Sigmoid colon (tissue), 7 donors: ENCODE results near the gene ADH1B. TPM values are rescaled to one million over a fixed set of nuclear protein-coding genes. Genes with fewer than 3 reads are reported as not detected.

Experiments
- DNase-seq: peaks from one replicate; pipeline ENCODE4 v3.0.0-alpha.2; 2019
- H3K27ac ChIP-seq, 4 donors: fragments of 200-600 bp; sonication (generic); one replicate each; pipeline ENCODE4 v1.5.1; 2016 to 2019; ENCODE audit warnings: mild to moderate bottlenecking in 1 of 4
- H3K27me3 ChIP-seq, 3 donors: fragments of 200-600 bp; sonication (generic); one replicate each; pipeline ENCODE4 v1.5.1; 2019; ENCODE audit warnings: mild to moderate bottlenecking in 1 of 3
- H3K36me3 ChIP-seq, 4 donors: fragments of 200-600 bp; sonication (generic); one replicate each; pipeline ENCODE4 v1.5.1; 2016 to 2019
- H3K4me1 ChIP-seq, 4 donors: fragments of 200-600 bp; sonication (generic); one replicate each; pipeline ENCODE4 v1.5.1; 2017 to 2019
- H3K4me3 ChIP-seq, 4 donors: fragments of 200-600 bp; sonication (generic); one replicate each; pipeline ENCODE4 v1.5.1; 2017 to 2019; ENCODE audit warnings: mild to moderate bottlenecking in 2 of 4, moderate library complexity in 1 of 4
- H3K9me3 ChIP-seq, 4 donors: fragments of 200-600 bp in 3 of 4; sonication (generic) in 3 of 4; one replicate each; pipeline versions ENCODE4 v1.5.1 to v1.6.1; 2013 to 2019
- EP300 ChIP-seq, 4 donors: sonication (generic); formaldehyde crosslinking; IDR thresholded peaks; one replicate each; pipeline ENCODE4 v1.6.1; 2017; ENCODE audit warnings: antibody characterized with exemption in 4 of 4
- POLR2A ChIP-seq, 2 donors: fragments of 450-650 bp; IDR thresholded peaks; one replicate each; pipeline ENCODE4 v1.6.1; 2016; ENCODE audit warnings: antibody characterized with exemption in 2 of 2, mild to moderate bottlenecking in 2 of 2, moderate library complexity in 2 of 2
- POLR2AphosphoS5 ChIP-seq, 4 donors: sonication (generic); formaldehyde crosslinking; IDR thresholded peaks; one replicate each; pipeline ENCODE4 v1.6.1; 2017; ENCODE audit warnings: antibody characterized with exemption in 4 of 4
- WGBS, 2 donors: extraction: QIAGEN DNeasy Blood & Tissue Kit; methylation state at CpG; one replicate each; pipeline ENCODE4 v1.1.7; 2013; 5-methylcytosine and 5-hydroxymethylcytosine counted together
- intact Hi-C: fragments of 100-400 bp; cut with DNase I; formaldehyde crosslinking; loops from one replicate; pipeline ENCODE4 v1.15.1; 2023
- polyA plus RNA-seq, 3 donors: library from polyadenylated mRNA; stranded (reverse); fragments of 200-250 nt; gene quantifications; one replicate each; pipeline ENCODE4 v1.2.3, GENCODE V29; 2013
- total RNA-seq, 4 donors: library from RNA; depleted of rRNA; stranded (reverse); fragments of >200 nt; gene quantifications; one replicate each; pipeline ENCODE4 v1.1.0, GENCODE V29; 2016
- TF ChIP-seq, protein P1 (sequence below), 4 experiments: fragments of 450-650 bp in 3 of 4; fragments of 200-600 bp in 1 of 4; IDR thresholded peaks; one replicate each; pipeline ENCODE4 v1.5.1; 2016 to 2019; ENCODE audit warnings: antibody characterized with exemption in 4 of 4, mild to moderate bottlenecking in 3 of 4, moderate library complexity in 2 of 4
- donor health status: healthy with polysubstance abuse.
- donor health status: Bipolar disorder and iron deficiency.
- donor health status: healthy.

The ADH1B gene
- total and polyA plus RNA-seq, 7 donors = 35.4 to 906 (median 350) TPM

DNA sequence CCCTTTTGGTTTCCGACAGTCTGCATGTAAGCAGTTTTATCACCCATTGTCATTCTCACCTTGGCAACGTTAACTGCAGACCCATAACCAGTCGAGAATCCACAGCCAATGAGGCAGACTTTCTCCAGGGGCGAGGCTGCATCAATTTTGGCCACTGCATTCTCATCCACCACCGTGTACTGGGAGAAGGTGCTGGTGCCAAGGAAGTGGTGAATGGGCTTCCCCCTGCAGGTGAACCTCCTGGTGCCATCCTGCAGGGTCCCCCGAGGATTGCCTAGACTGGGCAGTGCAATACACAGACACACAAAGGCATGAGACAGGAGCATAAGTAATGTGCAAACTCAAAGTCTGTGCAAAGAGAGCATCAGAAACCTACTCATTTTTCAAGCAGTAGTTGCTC is 5.4 kb downstream of the ADH1B start:
- no peak for TF ChIP-seq POLR2AphosphoS5 (IDR thresholded peaks at IDR 0.05)
- WGBS, 2 donors = 64 to 80% methylated on average over 6 of the region's 6 CpGs
- Histone ChIP-seq H3K36me3 (no peaks in the 10 kb centered on the region), H3K27me3 (no peaks in the 10 kb centered on the region), H3K27ac (peak overlapping the region in 1 of 4 donors; percentile 10), H3K4me1 (no peaks in the 10 kb centered on the region), H3K9me3 (no peaks in the 10 kb centered on the region), H3K4me3 (peak overlapping the region in 1 of 4 donors; percentile 7)
- DNase-seq = no peak
- intact Hi-C loops = no loop called here

DNA sequence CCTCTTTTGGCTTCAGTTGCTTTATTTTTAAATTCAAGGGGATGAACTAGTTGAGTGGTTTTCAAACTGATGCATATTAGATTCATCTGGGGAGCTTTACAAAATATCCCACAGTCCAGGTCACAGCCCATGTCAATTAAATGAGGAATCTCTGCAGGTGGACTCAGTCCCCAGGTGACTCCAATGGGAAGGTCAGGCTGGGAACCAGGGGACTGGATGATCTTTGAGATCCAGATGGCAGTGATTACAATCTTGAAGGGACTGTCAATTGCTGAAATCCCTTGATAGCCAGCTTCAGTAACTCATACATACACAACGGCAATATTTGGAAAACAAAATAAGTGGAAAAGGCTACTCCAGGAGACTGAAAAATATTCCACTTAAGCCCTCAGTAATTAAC is 7.0 kb downstream of the ADH1B start:
- TF ChIP-seq POLR2A (IDR thresholded peaks at IDR 0.05) (no peak), POLR2AphosphoS5 (IDR thresholded peaks at IDR 0.05) (no peak), EP300 (IDR thresholded peaks at IDR 0.05) (no peak)
- TF ChIP-seq, protein P1, sequence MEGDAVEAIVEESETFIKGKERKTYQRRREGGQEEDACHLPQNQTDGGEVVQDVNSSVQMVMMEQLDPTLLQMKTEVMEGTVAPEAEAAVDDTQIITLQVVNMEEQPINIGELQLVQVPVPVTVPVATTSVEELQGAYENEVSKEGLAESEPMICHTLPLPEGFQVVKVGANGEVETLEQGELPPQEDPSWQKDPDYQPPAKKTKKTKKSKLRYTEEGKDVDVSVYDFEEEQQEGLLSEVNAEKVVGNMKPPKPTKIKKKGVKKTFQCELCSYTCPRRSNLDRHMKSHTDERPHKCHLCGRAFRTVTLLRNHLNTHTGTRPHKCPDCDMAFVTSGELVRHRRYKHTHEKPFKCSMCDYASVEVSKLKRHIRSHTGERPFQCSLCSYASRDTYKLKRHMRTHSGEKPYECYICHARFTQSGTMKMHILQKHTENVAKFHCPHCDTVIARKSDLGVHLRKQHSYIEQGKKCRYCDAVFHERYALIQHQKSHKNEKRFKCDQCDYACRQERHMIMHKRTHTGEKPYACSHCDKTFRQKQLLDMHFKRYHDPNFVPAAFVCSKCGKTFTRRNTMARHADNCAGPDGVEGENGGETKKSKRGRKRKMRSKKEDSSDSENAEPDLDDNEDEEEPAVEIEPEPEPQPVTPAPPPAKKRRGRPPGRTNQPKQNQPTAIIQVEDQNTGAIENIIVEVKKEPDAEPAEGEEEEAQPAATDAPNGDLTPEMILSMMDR (IDR thresholded peaks at IDR 0.05) = no peak
- H3K27me3 ChIP-seq = no peaks in the 10 kb centered on the region
- 75 to 90% methylated on average over 1 of the region's 1 CpG for WGBS, 2 donors
- H3K27ac ChIP-seq = no peak overlapping the region
- intact Hi-C loops = no loop called here
- H3K4me3 ChIP-seq = no peak overlapping the region
- no peaks in the 10 kb centered on the region for H3K36me3 ChIP-seq
- no peak for DNase-seq
- H3K4me1 ChIP-seq = no peaks in the 10 kb centered on the region
- no peaks in the 10 kb centered on the region for H3K9me3 ChIP-seq

DNA sequence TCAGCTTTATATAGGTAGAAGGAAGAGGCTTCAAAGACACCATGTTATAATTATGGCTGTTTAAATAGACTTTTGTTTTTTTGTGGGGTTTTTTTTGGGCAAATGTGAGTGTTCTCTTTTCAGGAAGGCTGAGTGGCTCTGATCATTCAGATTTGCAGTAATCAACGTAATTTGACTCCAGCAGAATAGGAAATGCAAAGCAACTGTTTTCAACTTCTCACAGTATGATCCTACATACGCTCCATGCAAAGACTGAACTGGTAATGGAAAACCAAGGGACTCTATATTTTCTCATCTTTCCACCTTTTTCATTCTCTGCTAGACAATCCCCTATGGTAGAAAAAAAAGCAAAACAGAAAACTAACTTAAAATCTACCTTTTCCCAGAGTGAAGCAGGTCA is 10.8 kb downstream of the ADH1B start:
- H3K4me3 ChIP-seq = no peak overlapping the region
- no peaks in the 10 kb centered on the region for H3K27me3 ChIP-seq
- no peaks in the 10 kb centered on the region for H3K36me3 ChIP-seq
- no peak overlapping the region for H3K27ac ChIP-seq
- intact Hi-C loops = no loop called here
- 73 to 89% methylated on average over 2 of the region's 2 CpGs for WGBS, 2 donors
- DNase-seq = no peak
- H3K4me1 ChIP-seq = no peaks in the 10 kb centered on the region
- TF ChIP-seq, protein P1 (IDR thresholded peaks at IDR 0.05) = no peak
- TF ChIP-seq POLR2A (IDR thresholded peaks at IDR 0.05) (no peak), EP300 (IDR thresholded peaks at IDR 0.05) (no peak), POLR2AphosphoS5 (IDR thresholded peaks at IDR 0.05) (no peak)
- no peaks in the 10 kb centered on the region for H3K9me3 ChIP-seq

DNA sequence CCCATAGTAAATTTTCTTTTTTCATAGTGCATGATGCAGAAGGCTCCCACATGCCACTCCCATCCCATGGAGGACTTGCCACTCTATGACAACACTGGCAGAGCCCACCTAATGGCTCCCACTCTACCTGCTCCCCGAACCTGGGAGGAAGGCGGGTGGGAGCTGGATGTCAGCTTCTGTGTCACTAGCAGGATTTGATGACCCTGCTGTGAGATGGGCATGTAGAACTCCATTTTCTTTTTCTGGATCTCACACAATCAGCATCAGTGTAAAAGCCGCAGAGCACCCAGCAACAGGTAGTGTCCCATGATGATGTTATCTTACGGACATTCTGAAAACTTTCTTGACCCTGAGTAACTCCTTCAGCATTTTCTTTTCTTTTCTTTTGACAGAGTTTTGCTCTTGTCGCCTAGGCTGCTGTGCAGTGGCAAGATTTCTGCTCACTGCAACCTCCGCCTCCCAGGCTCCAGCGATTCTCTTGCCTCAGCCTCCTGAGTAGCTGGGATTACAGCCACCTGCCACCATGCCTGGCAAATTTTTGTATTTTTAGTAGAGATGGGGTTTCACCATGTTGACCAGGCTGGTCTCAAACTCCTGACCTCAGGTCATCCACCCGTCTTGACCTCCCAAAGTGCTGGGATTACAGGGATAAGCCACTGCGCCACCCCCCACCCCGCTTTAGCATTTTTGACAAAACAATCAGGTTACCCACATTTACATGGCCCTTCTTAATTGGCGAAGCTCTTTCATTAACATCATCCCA is 15.4 kb downstream of the ADH1B start:
- H3K4me3 ChIP-seq = no peak overlapping the region
- 92 to 96% methylated on average over 11 of the region's 11 CpGs for WGBS, 2 donors
- DNase-seq = peak; percentile 77
- H3K27me3 ChIP-seq = no peaks in the 10 kb centered on the region
- intact Hi-C loops = no loop called here
- no peaks in the 10 kb centered on the region for H3K9me3 ChIP-seq
- H3K36me3 ChIP-seq = no peaks in the 10 kb centered on the region
- TF ChIP-seq POLR2AphosphoS5 (IDR thresholded peaks at IDR 0.05) (peak in 2 of 4 donors; percentile 50 to 54), EP300 (IDR thresholded peaks at IDR 0.05) (no peak)
- H3K27ac ChIP-seq = peak overlapping the region in 1 of 4 donors; percentile 6
- H3K4me1 ChIP-seq = peaks cover 0 to 10% (median 9%) of the 10 kb centered on the region in 4 donors

DNA sequence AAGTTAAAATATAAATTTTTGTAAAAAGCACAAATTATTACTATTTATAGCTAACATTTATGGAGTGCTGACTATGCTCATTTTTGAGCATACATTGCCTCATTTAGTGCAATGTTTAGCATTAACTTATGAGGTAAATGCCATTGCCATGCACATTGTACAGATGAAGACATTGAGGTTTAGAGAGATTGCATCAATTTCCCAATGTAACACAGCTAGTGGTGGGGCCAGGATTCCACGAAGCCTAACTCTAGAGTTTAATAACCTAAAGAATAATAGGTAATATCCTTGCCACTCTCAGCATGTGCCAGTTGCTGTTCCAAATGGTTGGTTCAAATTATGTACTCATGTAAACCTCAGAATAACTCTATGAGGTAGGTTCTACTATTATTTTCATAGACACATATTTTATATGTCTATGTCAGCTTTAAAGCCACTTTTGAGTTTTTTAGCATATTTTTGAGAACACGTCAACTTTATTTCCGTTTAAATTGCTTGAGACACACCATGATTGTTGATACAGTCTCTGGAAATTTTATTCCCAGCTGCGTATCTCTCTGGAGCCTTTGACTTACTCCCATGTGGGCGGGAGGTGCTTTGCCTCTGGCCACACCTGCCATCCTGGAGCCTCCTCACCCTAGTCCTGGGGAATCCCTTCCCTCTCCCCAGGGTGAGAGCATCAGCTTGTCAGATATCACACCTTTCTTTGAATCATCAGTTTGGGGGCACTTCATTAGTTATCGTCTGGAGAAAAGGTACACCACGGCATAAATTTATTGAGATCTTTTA is 19.6 kb downstream of the ADH1B start:
- DNase-seq = no peak
- H3K4me3 ChIP-seq = no peak overlapping the region
- intact Hi-C loops = loop anchor here (1.0 kb wide), 1 partner anchor 23 kb away; no protein-coding TSS in a partner anchor
- TF ChIP-seq POLR2AphosphoS5 (IDR thresholded peaks at IDR 0.05) = no peak
- TF ChIP-seq POLR2A (IDR thresholded peaks at IDR 0.05) = no peak
- TF ChIP-seq, protein P1 (IDR thresholded peaks at IDR 0.05) = no peak
- no peak for TF ChIP-seq EP300 (IDR thresholded peaks at IDR 0.05)
- no peaks in the 10 kb centered on the region for H3K27me3 ChIP-seq
- peaks cover 0 to 22% (median 17%) of the 10 kb centered on the region in 4 donors for H3K4me1 ChIP-seq
- peak overlapping the region; percentile 64 to 79 (median 70) for H3K27ac ChIP-seq
- no peaks in the 10 kb centered on the region for H3K9me3 ChIP-seq
- H3K36me3 ChIP-seq = no peaks in the 10 kb centered on the region
- 84 to 87% methylated on average over 7 of the region's 7 CpGs for WGBS, 2 donors
